ENCODE results near the gene SORL1-AS1.

The SORL1-AS1 gene

DNA sequence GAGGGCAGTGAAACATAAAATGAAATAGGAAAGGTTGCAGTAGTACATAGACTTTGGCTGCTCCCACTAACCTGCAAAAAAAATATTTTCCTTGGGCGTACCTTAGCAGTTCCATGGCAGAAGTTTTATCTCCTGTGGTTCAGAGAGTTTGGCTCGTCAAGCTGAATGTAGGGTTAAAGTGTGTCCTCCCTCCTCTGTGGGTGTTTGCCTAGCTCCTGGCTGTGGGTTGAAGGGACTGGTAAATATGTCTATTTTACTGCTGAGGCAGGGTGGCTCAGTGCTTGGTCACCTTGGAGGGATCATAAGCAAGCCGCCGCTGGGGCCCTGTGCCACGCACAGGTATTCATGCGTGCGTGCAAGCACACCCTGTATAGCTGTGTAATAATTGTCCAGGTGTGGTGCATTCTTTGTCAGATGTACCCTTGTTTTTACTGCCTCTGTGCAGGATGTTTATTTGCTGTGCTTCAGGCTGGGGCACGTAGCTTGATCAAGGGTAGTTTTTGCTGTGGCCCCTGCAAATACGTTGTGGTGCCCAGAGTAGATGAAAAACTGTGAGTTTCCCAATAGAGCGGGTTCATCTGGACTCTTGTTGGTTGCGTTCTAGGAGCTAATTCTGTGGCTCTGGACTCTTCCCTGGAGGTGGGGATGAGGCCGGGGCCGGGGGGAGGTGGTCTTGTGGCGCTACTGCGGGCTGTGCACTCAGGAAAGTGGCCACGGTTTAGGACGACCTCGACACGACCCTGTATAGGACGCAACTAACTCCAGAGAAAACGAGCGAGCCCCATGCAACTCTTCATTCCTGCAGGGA lies 1.4 kb downstream of the SORL1-AS1 start:
- DNase-seq: no peak

DNA sequence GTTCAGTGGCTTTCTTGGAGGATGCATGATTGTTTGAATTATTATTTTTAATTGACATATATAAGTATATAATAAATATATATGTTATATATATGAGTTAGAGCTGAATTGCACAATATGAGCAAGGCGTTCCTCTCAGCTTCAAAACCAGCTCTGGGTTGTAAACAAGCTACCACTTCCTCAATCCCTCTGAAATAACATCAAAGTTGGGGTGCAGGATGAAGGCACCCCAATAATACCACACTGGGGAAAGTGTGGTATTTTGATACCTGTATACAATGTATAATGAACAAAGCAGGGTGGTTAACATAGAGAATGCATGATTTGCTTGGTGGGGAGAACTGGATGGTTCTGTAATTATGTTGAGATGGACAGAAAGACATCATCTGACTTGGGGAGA lies 2.4 kb downstream of the SORL1-AS1 start:
- DNase-seq: no peak

DNA sequence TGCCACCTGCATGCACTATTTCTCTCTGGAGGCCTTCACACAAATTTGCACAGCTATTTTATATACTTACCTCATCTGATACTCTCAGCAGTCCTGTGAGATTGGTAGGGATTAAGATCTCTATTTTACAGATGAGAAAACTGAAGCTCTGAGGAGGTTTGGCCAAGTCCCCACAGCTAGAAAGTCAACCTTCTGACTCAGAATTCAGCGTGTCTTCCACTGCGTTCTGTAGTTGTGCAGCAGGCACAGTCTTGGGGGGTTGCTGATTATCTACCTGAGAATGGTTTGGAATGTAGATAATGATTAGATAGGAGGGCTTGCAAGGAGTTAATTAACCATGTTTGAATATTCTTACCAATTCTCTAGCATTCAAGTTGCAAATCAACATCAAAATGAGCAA lies 3.1 kb downstream of the SORL1-AS1 start:
- no peak for DNase-seq

DNA sequence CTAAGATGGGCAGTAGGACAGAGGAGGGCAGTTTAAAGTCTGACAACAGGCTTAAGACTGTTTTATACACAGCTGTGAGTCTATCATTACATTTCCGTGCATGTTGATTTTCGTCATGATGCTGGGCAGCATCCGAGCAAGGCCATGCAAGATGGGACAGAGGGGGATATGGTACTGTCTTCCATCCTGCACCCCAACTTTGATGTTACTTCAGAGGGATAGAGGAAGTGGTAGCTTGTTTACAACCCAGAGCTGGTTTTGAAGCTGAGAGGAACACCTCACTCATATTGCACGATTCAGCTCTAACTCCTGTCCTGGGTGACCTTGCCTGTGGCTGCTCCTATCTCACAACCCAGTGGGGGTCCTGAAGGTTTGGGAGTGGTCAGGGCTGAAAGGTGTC lies 3.6 kb downstream of the SORL1-AS1 start:
- no peak for DNase-seq

DNA sequence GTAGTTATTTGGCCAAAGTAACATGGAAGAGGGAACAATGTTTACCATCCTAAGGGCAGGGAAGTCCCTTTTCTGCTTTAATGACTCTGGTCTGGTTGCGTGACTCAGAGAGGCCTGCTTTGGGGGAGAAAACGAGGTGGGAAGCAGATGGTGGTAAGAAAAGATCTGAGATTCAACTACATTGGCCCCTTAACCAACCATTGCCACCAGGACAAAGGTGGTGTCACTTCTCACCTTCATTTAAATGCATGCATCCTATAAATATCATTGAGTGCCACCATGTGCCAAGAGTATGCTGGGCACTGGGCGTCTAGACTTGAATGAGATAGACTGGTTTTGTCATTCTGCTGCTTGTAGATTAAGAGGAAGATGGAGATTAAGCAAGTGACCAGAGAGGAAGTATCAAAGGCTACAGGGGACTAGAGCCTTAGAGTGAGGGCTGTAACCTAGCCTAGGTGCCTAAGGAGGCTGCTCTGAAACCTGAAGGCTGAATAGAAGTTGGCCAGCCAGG lies 4.3 kb downstream of the SORL1-AS1 start:
- DNase-seq: peak; percentile 81

DNA sequence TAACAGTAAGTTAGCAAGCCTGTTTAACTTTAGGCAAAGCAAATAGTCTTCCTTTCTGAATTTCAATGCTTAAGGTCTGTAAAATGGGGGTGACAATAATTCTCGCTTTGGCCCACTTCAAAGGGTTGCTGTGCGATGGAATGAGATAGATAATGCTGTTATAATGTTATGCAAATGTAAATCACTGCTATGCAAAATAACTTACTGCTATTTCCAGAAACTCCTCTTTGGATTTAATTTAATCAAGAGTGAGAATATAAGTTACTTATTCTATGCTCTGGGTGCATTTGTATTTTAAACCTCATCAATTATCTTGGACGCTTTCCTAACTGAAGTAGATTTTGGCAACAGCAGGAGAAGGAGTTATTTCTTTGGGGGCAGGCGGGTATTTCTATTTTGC lies 4.8 kb downstream of the SORL1-AS1 start:
- no peak for DNase-seq

DNA sequence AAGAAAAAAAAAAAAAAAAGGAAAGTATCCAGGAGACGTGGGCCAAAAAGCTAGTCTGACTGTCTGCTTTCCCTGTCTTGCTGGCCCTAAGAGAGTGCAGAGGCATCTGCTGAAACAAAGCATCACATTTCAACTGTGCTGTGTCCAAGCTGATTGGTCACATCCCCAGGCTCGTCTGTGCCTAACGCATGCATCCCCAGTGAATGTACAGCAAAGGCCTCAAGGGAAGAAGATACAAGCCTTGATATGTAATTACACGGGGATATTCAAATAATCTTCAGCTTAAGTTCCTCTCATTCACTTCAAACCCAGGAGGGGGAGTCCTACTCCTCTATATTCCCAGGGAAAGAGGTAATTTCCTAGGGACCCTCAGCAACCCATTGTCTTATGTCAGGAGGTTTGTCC lies 6.0 kb downstream of the SORL1-AS1 start:
- DNase-seq: no peak

DNA sequence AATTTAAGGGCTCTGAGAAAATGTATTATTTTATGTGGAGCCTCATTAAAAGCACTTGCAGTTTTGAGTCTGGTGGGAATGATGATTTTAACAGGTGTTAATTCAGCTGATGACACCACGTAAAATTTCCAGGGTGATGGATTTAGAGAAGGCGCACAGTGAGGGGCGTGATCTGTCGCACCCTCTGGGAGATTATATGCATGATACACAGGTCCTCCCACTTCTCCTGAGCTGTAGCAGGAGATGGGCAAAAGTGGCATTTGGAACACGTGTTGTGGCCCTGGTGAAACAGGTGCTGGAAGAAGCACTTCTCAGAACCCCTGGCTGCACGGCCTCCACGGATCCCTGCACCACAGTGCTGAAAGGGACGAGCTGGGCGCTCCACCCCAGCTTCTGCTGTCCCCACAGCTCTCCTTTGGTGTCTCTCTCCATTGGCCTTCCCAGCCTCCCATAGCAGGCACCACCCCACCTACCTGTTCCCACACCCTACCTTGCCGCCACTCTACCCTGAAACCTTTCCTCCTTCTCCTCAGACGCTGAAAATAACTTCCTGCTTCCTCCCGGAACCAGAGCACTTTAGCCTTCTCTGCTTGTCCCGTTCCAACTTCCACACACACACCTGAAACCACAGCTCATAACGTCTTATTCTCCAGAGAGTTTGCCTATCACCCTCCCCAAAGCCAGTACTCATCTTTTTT lies 7.5 kb downstream of the SORL1-AS1 start:
- no peak for DNase-seq

DNA sequence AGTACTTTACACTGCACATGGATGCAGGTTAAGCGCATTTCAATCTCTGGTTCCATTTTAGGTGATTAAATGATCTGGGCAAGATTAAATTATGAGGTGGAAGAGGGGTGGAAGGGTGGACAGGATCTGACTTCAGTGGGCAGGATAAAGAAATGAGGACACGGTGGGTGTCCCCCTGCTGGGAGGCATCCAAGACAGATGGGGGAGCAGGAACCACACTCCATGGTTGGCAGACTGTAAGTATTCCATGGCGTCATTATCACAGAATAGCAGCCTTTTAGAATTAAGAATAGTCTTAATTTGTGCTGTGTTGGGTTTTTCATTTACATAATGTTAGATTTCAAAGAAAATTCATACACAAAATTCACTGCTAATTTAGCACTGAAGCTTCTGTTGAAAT lies 8.2 kb downstream of the SORL1-AS1 start:
- DNase-seq: no peak

DNA sequence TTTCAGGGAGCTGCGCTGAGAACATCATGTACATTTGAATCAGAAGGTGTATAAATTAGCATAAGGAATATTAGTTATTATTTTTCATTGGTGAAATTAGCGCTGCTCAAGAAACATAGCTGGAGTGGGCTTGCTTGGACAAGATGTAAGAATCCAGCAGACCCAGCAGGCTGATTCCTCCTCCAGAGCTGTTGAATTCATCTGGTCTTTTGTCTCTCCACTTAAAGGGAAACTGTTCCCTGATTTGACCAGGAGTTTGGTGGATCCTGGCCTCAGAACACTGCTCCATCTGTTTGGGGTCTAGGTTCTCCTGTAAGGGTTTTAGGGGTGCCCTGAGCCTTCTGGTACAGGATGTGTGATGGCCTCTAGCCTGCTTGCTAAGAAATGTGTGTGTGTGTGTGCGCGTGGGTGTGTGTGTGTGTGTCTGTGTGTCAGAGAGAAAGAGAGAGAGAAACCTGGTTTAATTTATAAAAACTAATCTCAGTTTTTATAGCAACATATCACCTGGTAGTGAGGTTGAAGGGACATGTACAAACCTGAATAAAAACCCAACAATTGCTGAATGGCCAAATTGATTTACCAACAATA lies 9.0 kb downstream of the SORL1-AS1 start:
- no peak for DNase-seq

DNA sequence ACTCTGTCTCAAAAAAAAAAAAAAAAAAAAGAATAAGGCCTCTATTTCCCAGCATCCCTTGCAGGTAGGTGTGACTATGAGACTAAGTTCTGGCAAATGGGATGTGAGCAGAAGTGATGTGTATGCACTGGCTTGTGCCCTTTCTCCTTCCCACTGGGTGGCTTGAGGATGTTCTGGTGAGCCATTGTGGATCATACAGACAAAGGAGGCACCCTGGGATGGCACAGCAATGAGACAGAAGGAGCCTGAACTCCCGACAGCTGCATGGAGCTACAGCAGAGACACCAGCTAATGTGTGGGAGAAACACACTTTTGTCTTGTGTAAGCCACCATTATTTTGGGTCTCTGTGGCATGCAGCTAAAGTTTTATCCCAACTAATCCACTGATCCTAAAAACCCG lies 11.2 kb downstream of the SORL1-AS1 start:
- no peak for DNase-seq

DNA sequence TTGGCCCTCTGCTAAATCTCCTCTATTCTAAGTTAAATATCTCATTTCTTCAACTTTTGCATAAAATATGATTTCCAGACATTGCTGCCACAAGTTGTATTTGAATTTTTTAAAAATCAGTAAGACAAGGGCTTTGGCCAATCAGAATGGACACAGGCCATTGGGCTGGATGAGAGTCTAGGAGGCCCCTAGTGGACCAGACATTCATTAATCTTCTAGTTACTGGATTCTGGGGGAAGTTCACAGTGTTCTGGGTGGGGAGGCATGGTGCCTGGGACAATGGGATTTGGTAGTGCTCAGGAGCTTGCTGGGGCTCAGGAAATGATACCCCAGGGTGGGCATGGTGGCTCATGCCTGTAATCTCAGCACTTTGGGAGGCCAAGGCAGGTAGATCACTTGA lies 13.0 kb downstream of the SORL1-AS1 start:
- DNase-seq: no peak

DNA sequence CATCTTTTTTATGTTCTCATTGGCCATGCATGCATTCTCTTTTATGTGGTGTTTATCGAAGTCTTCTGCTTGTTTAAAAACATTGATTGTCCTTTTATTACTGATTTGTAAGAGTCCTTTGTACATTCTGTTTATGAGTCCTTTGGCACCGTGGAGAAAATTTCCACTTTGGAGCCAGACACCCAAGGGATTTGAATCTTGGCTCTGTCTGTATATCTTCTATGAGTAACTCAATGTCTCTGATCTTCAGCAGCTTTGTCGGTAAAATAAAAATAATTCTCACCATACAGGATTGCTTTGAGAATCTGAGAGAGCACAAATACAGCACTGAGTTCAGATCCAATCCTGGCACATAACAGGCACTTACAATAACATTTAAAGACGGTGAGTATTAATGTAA lies 13.4 kb downstream of the SORL1-AS1 start:
- no peak for DNase-seq

DNA sequence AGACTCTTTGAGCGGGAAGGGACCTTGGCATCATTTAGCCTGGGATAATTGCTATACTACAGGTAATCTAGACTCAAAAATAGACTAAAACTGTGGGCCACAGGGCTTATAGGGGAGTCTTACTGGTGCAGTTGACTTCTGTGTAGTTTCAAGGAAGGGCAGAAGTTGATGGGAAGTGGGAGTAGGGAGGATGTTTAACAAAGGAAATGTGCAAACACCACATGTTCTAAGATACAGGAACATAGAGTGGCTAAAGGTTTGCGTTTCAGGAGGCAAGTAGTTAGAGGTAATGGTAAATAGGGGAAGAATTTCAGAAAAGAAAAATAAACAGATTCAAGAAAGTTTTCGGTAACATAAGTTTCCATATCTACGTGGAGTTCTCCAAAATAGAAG lies 15.1 kb downstream of the SORL1-AS1 start:
- DNase-seq: peak; percentile 81

DNA sequence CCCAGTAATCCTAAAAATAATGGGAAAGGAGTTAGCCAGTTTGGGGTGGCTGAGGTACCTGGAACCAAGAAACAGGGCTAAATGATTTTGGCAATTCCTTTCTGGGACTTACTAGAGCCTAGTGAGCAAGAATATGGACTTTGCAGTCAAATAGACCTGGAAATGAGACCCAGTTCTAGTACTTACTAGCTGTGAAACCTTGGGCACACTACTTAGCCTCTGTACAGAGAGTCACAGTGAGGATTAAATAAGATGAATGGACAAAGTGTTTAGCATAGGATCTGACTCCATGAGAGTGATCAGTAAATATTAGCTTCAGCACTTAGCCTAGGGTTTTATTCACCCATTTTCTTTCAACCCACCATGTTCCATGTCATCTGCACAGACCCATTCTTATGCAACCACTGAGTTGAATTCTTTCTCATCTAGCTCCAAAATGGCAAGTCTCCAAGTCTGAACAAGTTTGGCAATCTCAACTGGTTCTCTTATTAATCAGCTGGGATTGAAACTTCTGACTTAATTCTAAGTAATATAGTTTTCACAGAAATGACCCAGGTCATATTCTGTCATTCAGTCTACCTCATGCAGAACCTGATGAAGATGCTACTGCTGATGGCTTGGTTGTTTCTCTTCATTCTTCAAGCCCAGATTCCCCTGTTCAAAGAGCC lies 15.6 kb downstream of the SORL1-AS1 start:
- DNase-seq: peak; percentile 44

DNA sequence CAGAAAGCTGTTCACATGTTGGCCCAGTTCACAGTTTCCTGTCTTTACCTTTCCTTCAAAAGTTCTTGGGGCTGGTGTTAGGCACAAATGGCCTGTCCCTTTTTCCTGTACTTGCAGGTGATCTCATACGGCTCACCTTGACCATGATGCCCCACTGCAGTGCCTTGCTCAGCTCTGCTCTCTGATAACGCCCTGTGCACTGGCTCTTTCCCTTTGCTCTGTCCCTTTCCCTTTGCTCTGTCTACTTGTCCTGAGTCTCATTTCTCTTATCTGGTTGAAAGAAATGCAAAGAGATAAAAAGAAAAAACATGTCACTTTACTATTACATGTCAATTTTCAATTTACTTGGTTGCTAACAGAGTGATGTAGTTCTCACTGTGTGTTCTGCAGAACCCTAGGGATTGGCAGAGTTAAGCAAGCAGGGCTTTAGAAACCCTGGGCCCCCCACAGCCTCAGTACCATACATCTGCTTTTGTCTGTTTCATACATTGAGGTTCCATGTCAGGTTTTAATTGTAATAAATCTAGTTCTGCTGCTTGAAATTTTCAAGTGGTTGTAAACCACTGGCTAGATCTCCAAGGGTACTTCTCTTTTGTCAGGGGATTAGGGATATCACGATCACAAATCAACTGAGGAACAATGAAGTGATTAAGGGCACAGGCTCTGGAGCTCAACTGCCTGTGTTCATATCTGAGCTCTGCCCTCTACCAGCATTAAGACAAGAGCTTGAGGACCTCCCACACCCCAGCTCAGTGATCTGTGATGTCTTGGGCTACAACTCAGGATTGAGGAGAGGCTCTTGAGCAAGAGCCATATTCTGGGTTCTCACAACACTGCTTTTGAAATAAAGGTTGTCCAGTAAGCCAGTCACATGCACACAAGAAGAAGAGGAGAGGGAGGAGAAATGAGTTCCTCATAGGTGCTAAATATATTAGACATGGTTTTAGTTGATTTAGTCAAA lies 16.9 kb downstream of the SORL1-AS1 start:
- DNase-seq: peak; percentile 71

DNA sequence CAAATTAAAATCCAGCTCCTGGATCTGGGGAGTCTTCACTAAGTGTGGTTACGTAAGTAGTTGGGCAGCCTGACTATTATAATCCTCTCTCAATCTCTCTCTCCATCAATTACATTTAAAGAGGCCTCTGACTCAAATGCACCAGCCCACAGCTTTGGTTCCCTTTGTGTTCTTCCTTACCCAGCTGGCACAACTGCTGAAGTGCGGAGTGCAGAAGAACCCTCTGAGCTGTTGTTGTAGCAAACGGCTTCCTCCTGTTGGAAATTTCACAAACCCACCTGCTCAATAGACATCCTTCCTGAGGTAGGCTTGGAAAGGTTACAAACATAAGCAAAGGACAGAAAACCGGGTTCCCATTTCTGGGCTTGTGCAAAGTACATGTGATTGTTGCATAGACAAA lies 17.6 kb downstream of the SORL1-AS1 start:
- DNase-seq: peak; percentile 36

DNA sequence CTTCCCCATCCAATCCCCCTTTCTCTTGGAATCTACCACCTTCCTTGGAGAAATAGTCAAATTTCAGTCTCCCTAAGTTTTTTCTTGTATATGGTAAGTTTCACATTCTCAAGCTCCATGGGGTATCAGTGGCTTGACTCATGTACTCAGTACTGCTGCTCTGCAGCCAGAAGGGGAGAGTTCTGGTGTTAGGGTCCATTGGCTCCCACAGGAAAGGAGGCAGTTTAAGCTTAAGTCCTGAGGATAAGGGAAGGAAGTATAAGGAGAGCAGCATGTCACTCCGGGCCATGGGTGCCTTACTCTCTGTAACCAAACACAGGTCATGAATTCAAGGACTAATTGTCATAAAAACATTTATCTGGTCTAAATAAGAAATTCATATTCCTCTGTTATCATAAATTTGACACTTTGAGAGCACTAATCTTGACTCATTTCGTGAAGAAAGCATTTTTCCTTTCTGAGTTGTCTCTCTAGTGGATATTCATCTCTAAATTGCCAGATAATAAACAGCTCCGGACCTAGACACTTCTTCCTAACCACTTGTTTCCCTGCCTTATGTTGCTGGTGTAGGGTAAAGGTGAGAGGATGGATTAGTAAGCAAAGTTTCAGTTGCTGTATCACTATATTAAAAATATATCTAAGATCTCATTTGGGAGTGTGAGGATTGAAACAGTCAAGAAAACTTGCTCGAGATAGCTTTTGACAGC lies 20.8 kb downstream of the SORL1-AS1 start:
- no peak for DNase-seq

DNA sequence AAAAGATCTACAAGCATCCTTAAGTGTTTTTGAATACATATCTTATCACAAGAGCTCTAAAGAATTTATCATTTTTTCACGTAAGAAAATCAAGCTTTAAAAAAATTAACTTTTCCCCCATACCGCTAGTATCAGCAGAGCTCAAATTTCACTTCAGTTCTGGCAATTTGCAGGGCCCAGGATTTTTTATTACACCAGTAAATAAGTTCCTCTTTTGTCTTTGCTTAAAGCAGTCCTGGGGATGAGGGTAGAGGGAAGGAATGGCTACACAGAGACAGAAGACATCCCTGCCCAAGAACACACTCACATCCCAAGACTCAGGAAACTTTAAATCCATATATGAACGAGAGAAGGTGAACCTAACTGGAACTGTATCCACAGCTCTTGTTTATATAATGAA lies 23.2 kb downstream of the SORL1-AS1 start:
- DNase-seq: peak; percentile 42

DNA sequence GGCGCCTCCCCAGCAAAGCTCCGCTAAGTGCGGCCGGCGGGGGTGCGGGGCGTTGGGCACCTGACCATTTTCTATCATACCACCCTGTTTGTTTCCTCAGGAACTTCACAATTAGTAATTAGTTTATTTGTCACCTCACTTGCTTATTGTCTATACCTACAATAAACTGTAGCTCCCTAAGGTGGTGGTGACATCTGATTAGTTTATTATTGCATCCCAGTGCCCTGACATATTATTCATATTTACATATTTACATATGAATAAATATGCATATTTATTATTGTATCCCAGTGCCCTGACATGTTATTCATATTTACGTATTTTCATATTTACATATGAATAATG lies 25.4 kb downstream of the SORL1-AS1 start:
- no peak for DNase-seq
